GM21526 (cell line): ENCODE data around the gene ANKRD2.
"Not testable (repeated sequence)": the region's sequence is repeated elsewhere in the genome, so short reads cannot be mapped to it uniquely, and the experiment has no call there.

Experiments used
- ATAC-seq: cut with Tn5 transposase; IDR thresholded peaks from one replicate; pipeline ENCODE4 v1.9.1; 2021; ENCODE audit warnings: moderate library complexity; ENCODE audit not compliant: unreplicated experiment, low FRiP score

Gene ANKRD2

GRCh38 chr10:97543025-97543546, 29.5 kb upstream of the ANKRD2 start:
- ATAC-seq, result no peak

DNA sequence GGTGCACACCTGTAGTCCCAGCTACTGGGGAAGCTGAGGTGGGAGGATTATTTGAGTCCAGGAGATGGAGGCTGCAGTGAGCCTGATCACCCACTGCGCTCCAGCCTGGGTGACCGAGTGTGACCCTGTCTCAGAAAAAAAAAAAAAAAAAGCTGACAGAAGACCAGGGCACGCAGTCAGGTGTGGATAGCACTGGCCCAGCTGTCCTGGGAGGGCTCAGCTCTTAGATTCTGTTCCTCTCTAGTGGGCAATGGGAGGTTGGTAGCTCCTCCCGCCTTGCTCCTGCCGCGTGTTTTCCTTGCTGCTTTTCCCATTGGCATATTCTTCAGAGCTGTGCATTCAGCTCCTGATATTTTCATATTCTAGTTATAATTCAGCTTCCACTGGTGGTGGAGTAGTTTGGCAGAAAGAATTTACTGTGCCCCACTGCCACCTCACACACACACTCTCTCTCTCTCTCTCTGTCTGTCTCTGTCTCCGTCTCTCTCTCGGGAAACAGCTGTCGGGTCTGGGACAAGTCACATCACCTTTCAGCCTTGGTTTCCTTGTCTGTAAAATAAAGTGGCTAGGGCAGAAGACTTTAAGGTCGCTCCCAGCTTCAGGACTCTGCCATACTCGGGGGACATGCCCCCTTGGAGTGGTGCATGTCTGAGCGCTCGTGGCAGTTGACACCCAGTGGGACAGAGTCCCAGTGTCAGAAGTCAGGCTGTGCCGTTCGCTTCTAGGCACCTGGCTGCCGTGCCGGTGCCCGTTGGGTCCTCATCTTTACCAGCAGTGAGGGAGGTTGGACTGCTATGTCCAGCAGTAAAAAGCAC, 25.9 kb upstream of the ANKRD2 start:
- ATAC-seq, result no peak

DNA sequence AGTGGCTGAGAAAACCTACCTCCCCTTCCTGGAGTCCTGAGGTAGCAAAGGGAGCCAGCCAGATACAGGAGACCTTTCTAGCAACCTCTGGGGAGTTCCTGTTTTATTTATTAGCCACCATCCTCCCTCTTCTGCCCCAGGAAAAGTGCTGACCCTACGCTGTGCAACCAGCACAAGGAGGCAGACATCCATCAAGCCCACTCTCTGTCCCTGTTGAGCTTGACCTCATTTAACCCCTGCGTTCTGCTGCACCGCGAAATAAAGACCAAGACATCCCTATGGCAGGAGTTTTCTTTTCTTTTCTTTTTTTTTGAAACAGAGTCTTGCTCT, 25.3 kb upstream of the ANKRD2 start:
- ATAC-seq, result no peak

DNA sequence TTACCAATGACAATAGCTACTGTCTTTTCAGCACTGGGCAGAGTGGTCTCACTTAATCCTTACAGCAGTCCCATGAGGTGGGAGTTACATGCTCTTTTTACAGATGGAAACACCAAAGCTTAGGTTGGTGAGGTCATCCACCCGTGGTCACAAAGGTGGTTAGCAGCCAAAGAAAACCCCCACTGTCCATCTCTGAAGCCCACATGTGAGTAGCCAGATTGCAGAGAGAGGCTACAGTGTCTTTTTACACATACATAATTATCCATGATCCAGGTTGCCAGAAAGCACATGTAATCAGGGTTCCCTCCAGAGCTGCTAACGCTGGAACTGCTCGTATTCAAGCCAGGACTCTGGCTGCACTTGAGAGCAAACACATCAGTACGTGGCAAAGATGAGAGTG, 24.6 kb upstream of the ANKRD2 start:
- no peak for ATAC-seq

GRCh38 chr10:97548828-97549455, 23.6 kb upstream of the ANKRD2 start:
- ATAC-seq, result no peak

DNA sequence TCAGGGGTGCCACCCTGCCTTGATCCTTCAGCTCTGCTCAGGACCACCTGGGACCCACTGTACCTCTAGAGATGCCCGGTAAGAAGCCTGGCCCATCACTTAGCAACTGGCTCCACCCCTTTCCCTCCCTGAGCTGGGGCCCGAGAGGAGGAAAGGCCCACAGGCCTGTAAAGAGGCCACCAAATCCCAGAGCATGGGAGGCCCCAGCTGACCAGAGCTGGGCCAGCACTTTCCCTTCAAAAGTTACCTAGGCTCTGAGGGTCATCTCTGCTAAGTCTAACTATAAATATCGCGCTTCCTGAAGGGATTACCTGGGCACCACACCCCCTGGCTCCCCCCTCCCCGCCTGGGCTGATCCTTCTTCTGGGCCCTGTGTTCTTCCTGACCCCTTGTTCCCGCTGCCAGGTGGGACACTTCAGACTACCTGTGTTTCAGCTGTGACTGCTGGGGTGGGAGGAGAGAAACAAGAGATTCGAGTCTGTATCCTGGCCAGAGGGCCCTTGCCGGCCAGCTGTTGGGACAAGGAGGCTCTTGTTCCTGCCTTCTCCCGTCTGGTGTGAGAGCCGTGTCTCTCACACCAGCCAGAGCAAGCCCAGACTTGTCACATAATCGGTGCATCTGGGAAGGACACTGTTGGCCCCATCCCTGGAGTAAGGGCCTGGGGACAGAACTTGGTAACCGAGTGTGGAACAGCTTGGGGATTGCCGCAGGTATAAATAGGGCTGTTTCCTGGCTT, 22.8 kb upstream of the ANKRD2 start:
- no peak for ATAC-seq

DNA sequence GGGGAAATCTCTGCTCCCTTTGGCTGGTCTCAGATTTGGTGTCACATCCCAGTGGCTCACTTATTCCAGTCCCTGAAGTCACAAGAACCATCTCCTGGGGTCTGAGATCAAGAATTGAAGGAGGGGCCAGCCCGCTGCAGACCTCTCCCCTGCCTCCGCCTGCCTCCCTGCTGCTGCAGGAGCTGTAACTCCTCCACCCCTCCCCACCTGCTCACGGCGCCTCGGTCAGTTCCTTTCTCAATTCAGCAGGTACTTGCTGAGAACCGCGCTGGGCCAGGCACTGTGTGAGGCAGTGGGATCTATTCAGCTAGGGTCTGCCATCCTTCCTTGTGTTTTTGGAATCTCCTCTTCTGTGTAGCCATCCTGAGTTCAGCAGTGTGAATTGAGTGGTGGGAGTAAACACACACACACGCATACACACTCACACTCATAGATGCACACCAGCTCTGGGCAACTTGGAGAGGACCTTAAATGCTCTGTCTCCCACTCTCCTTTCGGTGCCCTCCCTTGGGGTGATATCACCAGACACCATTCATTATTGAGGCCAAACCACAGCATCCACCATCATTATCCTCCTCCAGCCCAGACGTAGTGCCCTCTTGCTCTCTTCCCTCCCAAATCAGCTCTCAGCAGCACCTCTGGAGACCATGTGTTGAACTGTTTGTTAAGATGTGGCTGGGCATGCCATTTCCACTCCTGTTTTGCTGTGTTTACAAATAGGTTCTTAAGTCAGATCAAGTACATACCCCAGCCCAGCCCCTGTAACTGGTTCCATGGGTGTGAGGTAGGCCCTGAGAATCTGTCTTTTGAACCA, 22.0 kb upstream of the ANKRD2 start:
- no peak for ATAC-seq

GRCh38 chr10:97551271-97551670, 21.3 kb upstream of the ANKRD2 start:
- ATAC-seq, result no peak

GRCh38 chr10:97553575-97554031, 19.0 kb upstream of the ANKRD2 start:
- ATAC-seq, result peak; percentile 59

DNA sequence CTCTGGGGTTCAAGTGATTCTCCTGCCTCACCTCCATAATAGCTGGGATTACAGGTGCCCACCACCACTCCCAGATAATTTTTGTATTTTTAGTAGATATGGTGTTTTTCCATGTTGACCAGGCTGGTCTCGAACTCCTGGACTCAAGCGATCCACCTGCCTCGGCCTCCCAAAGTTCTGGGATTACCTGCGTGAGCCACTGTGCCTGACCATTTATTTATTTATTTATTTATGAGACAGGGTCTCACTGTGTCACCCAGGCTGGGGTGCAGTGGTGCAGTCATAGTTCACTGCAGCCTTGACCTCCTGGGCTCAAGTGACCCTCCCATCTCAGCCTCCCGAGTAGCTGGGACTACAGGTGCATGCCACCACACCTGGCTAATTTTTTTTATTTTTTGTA, 18.2 kb upstream of the ANKRD2 start:
- not testable (repeated sequence) for ATAC-seq

DNA sequence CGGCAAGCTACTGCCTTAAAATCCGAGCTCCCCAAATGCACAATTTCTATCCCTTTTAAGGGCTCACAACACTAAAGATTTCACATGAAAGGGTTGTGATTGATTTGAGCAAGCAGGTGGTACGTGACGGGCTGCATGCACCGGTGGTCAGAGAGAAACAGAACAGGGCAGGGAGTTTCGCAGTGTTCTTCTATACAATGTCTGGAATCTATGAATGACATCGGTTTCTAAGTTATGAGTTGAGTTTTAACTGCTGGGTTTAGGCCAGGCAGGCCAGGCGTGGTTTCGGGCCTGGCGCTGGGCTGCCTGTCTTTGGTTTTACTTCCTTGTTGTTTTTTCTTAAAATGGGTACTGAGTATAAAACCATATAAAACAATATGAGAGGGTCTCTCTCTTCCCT, 17.0 kb upstream of the ANKRD2 start:
- ATAC-seq, result not testable (repeated sequence)

DNA sequence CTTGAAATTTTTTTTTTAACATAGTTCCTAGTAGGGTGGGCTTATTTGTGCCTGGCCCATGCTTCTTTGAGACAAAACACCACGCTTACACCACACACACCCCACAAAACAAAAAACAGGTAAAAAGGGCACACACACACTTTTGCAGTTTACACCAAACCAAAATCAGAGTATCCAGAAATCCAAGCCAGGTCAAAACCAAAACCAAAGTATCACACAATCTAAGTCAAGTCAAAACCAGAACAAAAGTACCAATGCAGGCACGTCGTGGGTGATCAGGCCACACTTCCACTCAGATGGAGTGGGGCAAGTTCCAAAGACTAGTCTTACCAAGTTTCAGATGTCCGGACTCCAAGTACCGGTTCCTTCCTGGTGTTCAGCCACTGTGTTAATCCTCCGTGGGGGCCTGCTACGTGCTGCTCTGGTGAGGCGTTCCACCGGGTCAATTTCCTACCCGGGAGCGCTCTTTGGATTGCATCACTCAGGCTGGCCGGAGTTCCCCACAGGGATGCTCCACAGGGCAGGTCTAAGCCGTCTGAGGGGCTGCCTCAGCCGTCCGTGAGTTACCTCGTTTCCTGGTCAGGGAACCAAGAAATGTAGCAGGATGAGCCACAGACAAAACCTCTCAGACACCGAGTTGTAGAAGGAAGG, 11.7 kb upstream of the ANKRD2 start:
- ATAC-seq, result not testable (repeated sequence)

GRCh38 chr10:97561386-97562077, 11.0 kb upstream of the ANKRD2 start:
- ATAC-seq, result not testable (repeated sequence)

- not testable (repeated sequence) for ATAC-seq
These were observed 10.2 kb upstream of the ANKRD2 start for GRCh38 chr10:97562329-97562728.

GRCh38 chr10:97563337-97563736, 9.2 kb upstream of the ANKRD2 start:
- no peak for ATAC-seq

GRCh38 chr10:97564776-97565175, 7.8 kb upstream of the ANKRD2 start:
- no peak for ATAC-seq

GRCh38 chr10:97566336-97566996, 6.1 kb upstream of the ANKRD2 start:
- ATAC-seq, result no peak

DNA sequence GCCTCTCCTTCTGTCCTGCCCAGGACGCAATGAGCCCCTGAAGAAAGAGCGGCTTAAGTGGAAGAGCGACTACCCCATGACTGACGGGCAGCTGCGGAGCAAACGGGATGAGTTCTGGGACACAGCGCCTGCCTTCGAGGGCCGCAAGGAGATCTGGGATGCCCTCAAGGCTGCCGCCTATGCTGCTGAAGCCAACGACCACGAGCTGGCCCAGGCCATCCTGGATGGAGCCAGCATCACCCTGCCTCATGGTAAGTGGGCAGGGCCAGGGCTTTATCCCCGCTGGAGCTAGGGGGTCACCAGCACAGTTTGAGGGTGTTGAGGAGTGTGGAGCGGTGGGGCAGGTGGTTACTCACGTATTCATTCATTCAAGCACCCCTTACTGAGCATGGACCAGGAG, 4.7 kb upstream of the ANKRD2 start:
- ATAC-seq, result no peak
